Activated naive CD8-positive, alpha-beta T cell treated with anti-CD3 and anti-CD28 coated beads for 36 hours (primary cell): ENCODE results near the gene KLK10. TPM values are rescaled to one million over a fixed set of nuclear protein-coding genes. Genes with fewer than 3 reads are reported as not detected.
A peak's percentile ranks its signal among the peaks of the same experiment; 100 is the strongest.

ENCODE experiments used
- DNase-seq: peaks from one replicate; pipeline ENCODE4 v3.0.0; 2021
- H3K27ac Mint-ChIP-seq: one replicate; pipeline ENCODE4 v1.8.0; 2022; ENCODE audit warnings: mild to moderate bottlenecking, moderate library complexity, mixed read lengths
- H3K27me3 Mint-ChIP-seq: one replicate; pipeline ENCODE4 v1.8.0; 2022; ENCODE audit warnings: mild to moderate bottlenecking, mixed read lengths
- H3K36me3 Mint-ChIP-seq: one replicate; pipeline ENCODE4 v1.8.0; 2021; ENCODE audit warnings: mild to moderate bottlenecking, mixed read lengths
- H3K4me1 Mint-ChIP-seq: one replicate; pipeline ENCODE4 v1.8.0; 2021; ENCODE audit warnings: mixed read lengths
- H3K4me3 Mint-ChIP-seq: one replicate; pipeline ENCODE4 v1.8.0; 2022; ENCODE audit warnings: mild to moderate bottlenecking, moderate library complexity, mixed read lengths
- H3K9me3 Mint-ChIP-seq: one replicate; pipeline ENCODE4 v1.8.0; 2022; ENCODE audit warnings: mixed read lengths
- total RNA-seq, 2 experiments: library from RNA; stranded (reverse); gene quantifications; one replicate each; pipeline ENCODE4 v1.2.3, GENCODE V29; 2021

Gene KLK10
- total RNA-seq, 2 experiments from 2014 or later: not detected

DNA sequence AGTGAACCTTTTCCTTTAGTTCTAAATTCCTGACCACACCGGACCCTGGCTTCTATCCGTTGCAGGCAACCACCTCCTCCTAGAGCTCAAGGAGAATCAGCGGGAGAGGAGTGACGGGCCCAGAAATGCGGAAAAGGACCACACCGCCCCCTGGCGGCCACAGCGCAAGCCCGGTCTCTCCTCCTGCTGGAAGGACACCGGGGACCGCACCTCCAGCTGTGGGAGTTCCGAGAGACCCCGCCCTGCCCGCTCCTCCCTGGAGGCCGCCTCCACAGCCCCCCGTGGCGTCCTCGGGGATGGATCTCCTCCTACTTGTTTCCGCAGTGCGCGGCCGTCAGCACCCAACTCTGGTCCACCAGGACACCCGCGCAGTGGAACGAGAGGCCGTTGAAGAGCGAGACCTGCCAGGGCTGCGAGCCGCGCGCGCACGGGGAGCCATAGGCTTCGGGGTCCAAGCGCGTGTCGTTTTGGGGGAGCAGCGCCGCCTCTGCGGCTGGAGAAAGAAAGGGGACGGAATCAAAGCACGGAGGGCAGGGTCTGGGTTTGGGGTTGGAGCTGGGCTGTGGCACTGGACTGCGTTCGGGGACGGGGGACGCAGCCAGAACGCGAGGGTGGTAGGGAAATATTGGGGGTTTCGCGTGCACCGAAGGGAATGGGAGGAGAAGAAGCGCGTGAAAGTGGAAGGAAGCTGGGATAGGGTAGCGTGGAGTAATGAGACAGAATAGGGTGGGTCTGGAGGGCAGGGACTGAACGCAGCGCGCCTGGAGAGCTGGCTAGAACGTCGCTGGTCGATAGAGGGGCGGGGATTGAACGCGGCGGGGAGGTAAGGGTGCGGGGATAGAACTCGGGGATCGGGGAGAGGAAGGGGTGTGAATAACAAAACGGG is 2.5 kb downstream of the KLK10 start:
- Mint-ChIP-seq H3K4me3 (peak overlapping the region; percentile 42), H3K36me3 (no peaks in the 10 kb centered on the region), H3K4me1 (peaks cover 12% of the 10 kb centered on the region), H3K27ac (no peak overlapping the region), H3K9me3 (peaks cover 2% of the 10 kb centered on the region), H3K27me3 (peaks cover 82% of the 10 kb centered on the region)
- peak; percentile 53 for DNase-seq

DNA sequence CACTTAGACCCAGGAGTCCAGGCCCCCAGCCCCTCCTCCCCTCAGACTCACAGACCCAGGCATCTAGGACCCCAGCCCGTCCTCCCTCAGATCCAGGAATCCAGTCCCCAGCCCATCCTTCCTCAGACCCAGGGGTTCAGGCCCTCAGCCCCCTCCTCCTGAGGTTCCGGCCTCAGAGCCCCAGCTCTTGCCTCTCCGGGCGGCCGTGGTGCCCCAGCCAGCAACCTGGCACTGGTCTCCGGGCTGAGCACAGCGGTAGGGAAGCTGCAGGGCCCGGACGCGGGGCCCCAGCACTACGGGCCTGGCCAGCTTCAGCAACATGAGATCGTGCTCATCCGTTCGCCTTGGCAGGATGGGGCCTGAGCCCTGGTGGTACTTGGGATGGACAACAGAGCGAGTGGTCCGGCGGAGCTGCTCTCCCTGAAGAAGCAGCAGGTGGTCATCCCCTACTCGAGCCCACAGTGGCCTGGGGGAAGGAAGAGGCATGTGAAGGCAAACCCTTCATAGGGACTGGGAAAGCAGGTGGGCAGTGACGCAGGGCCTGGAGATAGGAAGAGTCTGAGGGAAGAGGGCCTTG is 3.7 kb downstream of the KLK10 start:
- no peak overlapping the region for H3K4me3 Mint-ChIP-seq
- no peak overlapping the region for H3K27ac Mint-ChIP-seq
- H3K9me3 Mint-ChIP-seq: peaks cover 2% of the 10 kb centered on the region
- no peaks in the 10 kb centered on the region for H3K36me3 Mint-ChIP-seq
- H3K27me3 Mint-ChIP-seq: peaks cover 86% of the 10 kb centered on the region
- no peak for DNase-seq
- H3K4me1 Mint-ChIP-seq: peaks cover 12% of the 10 kb centered on the region

DNA sequence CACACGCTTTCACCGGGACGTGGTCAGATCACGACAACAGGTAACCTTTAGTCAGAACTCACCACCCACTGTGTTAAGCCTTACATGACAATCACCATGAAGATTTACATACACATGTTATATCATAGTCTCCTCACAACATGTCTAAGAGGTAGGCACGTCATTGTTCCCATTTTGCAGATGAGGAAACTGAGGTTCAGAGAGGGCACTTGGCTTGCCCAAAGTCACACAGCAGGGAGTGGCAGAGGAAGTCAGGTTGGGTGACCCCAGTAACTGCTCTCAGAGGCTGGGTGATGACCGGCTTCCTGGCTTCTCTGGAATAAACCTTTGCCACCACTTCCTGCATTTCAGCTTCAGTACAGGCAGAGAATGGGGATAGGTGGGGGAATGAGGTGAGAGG is 5.3 kb downstream of the KLK10 start:
- Mint-ChIP-seq H3K27me3 (peaks cover 87% of the 10 kb centered on the region), H3K4me1 (peaks cover 10% of the 10 kb centered on the region), H3K4me3 (no peak overlapping the region), H3K9me3 (peaks cover 2% of the 10 kb centered on the region), H3K36me3 (no peaks in the 10 kb centered on the region), H3K27ac (no peak overlapping the region)
- no peak for DNase-seq

DNA sequence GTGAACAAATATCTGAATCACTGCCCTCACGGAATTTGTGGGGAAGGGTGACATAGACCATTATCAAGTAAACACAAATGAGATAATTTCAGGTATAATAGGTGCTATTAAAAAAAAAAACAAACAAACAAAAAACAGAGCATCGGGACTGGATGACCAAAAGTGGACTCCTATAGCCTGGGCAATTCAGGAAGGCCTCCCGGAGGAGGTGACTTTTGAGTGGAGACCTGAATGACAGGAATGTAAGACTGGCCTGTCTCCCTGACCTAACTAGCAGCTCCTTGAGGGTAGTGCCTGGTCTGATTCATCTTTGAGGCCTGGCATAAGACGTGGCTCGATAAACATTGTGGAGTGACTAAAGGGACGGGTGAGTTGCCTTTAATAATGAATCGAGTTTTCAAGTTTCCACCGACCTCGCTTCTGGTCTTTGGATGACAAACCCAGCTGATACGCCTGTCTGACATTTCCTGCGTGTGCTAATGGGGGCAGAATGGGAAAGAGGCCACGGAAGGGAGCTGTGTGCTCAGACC is 6.8 kb downstream of the KLK10 start:
- Mint-ChIP-seq H3K36me3 (no peaks in the 10 kb centered on the region), H3K4me3 (no peak overlapping the region), H3K9me3 (no peaks in the 10 kb centered on the region), H3K27me3 (peaks cover 77% of the 10 kb centered on the region), H3K27ac (no peak overlapping the region), H3K4me1 (peaks cover 5% of the 10 kb centered on the region)
- no peak for DNase-seq

DNA sequence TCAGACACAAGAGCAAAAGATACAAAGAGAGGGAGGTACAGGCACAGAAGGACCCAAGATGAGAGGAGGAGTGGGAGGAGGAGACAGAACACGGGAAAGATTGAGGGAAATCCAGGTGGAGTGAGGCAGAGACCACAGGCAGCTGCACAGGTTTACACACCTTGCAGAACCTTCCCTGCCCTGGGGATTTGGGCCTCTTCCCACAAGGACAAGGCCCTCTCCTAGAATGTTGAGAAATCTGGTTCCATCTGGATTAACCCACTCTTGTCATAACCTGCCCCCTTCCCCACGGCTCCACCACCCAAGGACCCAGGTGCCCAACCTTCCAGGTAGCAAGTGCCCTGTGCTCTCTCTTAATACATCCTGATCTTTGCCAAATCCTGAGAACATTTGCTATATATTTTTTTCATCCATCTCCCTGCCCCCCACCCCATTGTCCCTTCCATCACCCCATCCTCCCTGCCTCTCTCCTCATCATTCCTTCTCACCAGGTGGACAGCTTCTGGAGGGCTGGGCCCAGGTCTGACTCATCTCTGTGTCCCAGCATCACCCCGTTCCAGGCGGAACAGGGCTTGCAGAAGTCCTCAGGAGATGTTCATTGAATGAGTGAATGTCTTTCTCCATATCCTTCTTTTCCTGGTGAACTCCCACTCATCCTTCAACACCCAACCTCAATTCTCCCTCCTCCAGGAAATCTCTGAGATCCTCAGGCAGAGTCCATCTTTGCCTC is 9.3 kb downstream of the KLK10 start:
- DNase-seq: no peak
- H3K27ac Mint-ChIP-seq: no peak overlapping the region
- H3K4me1 Mint-ChIP-seq: no peaks in the 10 kb centered on the region
- no peaks in the 10 kb centered on the region for H3K9me3 Mint-ChIP-seq
- peaks cover 60% of the 10 kb centered on the region for H3K27me3 Mint-ChIP-seq
- H3K36me3 Mint-ChIP-seq: no peaks in the 10 kb centered on the region
- no peak overlapping the region for H3K4me3 Mint-ChIP-seq

DNA sequence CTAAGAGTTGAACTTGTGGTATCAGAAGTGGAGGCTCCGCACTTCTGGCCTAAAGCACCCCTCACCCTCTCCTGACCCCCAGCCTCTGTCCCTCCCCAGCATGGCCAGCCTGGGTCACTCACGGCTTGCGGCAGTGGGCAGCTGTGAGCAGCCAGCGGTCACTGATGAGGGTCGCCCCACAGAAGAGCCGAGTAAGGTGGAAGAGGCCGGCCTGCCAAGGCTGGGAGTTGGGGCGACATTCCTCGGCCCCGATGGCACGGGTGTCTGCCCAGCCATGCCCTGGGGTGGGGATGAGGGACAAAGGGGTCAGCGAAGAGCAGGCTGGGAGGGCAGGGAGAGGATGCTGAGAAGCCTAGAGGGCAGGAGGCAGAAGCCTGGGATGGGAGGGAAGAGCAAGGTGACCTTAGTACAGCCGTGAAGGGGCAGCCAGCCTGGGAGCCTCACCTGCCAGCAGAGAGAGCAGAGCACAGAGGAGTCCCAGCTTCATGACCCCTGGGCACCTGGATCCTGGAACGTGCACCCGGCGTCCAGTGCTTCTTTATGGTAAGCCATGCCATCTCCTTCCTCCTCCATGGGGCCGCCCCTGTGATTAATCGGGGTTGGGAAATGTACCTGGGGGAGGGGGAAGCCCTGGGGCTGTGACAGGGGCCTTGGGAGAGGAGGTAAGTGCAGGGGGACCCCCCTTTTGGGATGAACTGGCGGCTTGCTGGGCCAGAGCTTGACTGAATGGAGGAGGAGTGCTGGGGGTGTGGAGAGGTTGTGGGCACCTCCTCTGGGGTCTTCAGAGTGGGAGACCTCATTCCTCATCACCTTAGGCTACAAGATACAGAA is 10.2 kb downstream of the KLK10 start:
- no peak for DNase-seq
- Mint-ChIP-seq H3K27ac (no peak overlapping the region), H3K9me3 (no peaks in the 10 kb centered on the region), H3K4me1 (no peaks in the 10 kb centered on the region), H3K4me3 (no peak overlapping the region), H3K27me3 (peaks cover 51% of the 10 kb centered on the region), H3K36me3 (no peaks in the 10 kb centered on the region)

DNA sequence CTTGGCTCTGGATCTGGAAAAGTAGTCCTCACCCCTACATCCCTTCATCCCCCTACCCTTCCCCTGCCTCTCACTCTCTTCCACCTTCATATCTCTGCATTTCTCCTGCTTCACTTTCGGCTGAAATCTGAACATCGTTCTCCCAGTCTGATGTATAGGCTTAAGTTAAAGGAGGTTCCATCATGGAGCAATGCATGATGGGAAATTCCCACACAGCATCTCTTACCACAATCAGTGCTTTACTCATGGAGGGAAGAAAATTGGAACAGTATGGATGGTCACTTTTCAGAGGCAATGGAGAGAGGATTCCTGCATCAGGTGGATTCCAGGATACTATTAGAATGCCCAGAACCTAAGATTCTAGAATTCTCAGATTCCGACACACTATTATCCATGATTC is 12.0 kb downstream of the KLK10 start:
- Mint-ChIP-seq H3K4me1 (no peaks in the 10 kb centered on the region), H3K36me3 (no peaks in the 10 kb centered on the region), H3K9me3 (no peaks in the 10 kb centered on the region), H3K27me3 (peaks cover 45% of the 10 kb centered on the region), H3K27ac (no peak overlapping the region), H3K4me3 (no peak overlapping the region)
- no peak for DNase-seq

DNA sequence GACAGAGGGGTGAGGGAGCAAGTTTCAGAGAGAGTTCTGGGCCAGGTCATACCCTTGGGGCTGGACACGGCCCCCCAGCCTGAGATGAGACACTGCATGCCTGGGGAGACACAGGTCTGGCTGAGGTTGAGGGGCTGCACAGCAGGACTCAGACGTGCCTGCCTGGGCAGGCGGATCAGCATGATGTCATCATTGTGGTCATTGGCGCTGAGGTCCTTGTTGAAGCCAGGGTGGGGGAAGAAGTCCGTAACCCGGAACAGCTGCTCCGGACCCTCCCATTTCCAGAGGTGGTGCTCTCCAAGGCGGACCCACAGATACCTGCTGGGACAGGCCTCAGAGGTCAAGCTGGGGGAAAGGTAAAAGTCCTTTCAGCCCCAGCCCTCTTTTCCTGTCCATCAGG is 13.1 kb downstream of the KLK10 start:
- H3K9me3 Mint-ChIP-seq: no peaks in the 10 kb centered on the region
- H3K4me3 Mint-ChIP-seq: no peak overlapping the region
- no peak for DNase-seq
- H3K4me1 Mint-ChIP-seq: peaks cover 2% of the 10 kb centered on the region
- H3K36me3 Mint-ChIP-seq: no peaks in the 10 kb centered on the region
- H3K27ac Mint-ChIP-seq: no peak overlapping the region
- H3K27me3 Mint-ChIP-seq: peaks cover 53% of the 10 kb centered on the region

DNA sequence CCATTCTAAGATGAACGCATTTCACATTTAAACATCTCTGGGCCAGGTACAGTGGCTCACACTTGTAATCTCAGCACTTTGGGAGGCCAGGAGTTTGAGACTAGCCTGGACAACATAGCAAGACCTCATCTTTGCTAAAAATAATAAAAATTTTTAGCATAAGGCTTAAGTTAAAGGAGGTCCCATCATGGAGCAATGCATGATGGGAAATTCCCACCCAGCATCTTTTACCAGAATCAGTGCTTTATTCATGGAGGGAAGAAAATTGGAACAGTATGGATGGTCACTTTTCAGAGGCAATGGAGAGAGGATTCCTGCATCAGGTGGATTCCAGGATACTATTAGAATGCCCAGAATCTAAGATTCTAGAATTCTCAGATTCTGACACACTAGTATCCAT is 14.3 kb downstream of the KLK10 start:
- Mint-ChIP-seq H3K36me3 (no peaks in the 10 kb centered on the region), H3K4me3 (no peak overlapping the region), H3K27ac (no peak overlapping the region), H3K9me3 (no peaks in the 10 kb centered on the region), H3K27me3 (peaks cover 55% of the 10 kb centered on the region), H3K4me1 (peaks cover 2% of the 10 kb centered on the region)
- no peak for DNase-seq

DNA sequence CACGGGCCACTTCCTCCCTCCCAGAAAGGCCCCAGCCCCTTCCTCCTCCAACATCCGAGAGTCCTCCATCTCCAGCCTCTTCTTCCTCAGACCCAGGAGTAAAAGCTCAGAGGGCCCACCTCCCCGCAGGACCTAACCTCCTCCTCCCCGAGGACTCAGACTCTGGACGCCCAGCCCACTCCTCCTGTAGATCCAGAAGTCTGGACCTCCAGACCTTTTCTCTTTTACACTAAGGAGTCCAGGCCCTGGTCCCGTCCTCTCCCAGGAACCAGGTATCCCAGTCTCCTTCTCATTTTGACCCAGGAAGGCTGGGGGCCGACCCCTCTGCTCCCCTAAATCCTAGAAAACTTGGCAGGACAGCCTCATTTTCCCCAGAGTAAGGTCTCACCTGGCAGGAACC is 16.2 kb downstream of the KLK10 start:
- no peaks in the 10 kb centered on the region for H3K9me3 Mint-ChIP-seq
- no peak overlapping the region for H3K4me3 Mint-ChIP-seq
- no peak overlapping the region for H3K27ac Mint-ChIP-seq
- DNase-seq: no peak
- H3K4me1 Mint-ChIP-seq: peaks cover 2% of the 10 kb centered on the region
- peaks cover 57% of the 10 kb centered on the region for H3K27me3 Mint-ChIP-seq
- H3K36me3 Mint-ChIP-seq: no peaks in the 10 kb centered on the region

DNA sequence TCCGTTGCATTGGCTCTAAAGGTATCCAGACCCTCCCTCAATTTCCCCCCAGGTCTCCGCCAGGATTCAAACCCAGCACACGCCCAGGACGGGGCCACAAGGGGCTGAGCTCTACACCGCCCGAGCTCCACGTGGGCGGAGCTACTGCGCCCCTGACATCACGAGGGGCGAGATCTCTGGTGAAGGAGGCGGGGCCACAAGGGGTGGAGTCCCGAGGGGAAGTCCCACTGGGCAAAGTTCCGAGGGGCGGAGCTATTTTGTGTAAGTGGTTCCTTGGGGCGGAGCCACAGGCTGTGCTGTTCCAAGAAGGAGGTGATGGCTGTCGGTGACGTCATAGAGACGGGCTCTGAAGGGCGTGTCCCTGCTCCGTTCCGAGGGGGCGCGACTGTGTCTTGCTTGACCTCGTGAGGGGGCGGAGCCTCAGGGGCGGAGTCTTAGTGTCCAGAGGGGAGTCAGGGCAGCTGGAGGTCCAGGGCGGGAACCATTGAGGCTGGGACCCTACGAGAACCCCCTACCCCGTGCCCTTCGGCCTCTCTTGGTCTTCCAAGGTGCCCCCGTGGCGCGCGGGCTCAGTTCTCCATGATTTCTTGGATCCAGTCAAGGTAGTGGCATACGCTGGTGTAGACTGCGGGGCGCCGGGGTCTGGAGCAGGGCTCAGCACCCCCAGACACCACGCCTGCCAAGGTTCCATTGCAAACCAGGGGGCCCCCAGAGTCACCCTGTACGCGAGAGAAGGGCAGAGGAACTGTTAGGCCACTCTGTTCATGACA is 16.8 kb downstream of the KLK10 start:
- Mint-ChIP-seq H3K36me3 (no peaks in the 10 kb centered on the region), H3K9me3 (no peaks in the 10 kb centered on the region), H3K4me3 (no peak overlapping the region), H3K27ac (no peak overlapping the region), H3K27me3 (peaks cover 63% of the 10 kb centered on the region), H3K4me1 (peaks cover 2% of the 10 kb centered on the region)
- DNase-seq: peak; percentile 58

DNA sequence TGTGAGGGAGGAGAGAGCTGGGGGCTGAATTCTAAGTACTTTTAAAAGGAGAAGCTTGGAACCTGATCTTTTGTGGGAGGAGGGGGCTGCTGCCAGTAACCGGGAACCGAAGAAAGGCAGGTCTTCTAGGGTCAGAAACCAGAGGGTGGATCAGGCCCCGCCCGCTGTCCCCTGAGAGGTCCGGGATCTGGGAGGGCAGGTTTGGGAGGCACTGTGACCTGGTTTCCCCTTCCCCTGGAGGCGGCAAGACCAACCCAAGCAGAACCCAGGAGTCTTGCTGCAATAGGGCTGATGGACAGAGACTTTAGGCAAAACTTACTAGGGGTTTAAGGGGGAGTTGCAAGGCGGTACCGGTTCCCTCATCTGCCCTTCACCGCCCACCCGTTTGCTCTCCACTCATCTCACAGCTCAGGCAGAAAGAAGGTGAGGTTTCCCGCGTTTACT is 17.4 kb downstream of the KLK10 start:
- Mint-ChIP-seq H3K27ac (no peak overlapping the region), H3K4me1 (peaks cover 2% of the 10 kb centered on the region), H3K4me3 (no peak overlapping the region), H3K36me3 (no peaks in the 10 kb centered on the region), H3K27me3 (peaks cover 67% of the 10 kb centered on the region), H3K9me3 (no peaks in the 10 kb centered on the region)
- DNase-seq: no peak

DNA sequence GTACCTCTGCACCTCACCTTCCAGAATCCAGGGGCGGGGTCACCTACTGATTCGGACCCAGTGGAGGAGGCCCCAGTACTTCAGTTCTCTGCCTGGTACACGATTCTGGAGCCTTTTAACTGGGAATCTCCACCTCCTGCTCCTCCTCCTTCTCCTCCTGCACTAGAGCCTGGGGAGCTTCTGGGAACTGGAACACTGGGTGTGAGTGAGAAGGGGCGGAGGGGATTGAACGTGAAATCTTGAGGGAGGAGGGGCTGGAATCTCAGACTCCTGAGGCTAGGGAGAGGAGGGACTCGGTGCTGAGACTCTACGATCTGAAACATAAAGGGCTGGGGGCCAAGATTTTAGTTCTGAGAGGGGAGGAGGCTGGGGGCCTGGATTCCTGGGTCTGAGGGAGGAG is 18.0 kb downstream of the KLK10 start, which contains the start of gene KLK8:
TSS of gene KLK8 (minus strand) at position 90 of the 400 bp plus-strand sequence. CDS start 437 bp downstream, outside the sequence.
- H3K4me3 Mint-ChIP-seq: no peak within 1 kb of the TSS
- DNase-seq: no peak
- H3K36me3 Mint-ChIP-seq: no peaks in the 10 kb centered on the region
- no peak within 1 kb of the TSS for H3K27ac Mint-ChIP-seq
- H3K4me1 Mint-ChIP-seq: peaks cover 2% of the 10 kb centered on the region
- H3K27me3 Mint-ChIP-seq: peaks cover 70% of the 10 kb centered on the region
- H3K9me3 Mint-ChIP-seq: no peaks in the 10 kb centered on the region

DNA sequence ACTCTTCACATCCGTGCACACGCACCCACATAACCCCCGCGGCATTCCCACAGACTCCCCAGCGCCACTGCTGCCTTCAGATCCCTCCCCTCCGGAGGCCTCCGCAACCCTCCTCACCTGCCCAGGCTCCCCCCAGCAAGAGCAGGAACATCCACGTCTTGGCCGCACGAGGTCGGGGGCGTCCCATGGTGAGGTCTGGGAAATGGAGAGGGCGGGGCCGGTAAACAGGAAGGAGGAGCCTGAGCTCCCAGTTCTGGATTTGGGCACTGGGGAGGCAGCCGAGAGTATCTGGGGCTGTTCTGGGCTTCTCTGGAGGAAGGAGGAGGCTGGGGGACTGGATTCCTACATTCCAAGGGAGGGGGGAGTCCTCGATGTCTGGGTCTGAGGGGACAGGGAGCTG is 18.5 kb downstream of the KLK10 start:
- peaks cover 66% of the 10 kb centered on the region for H3K27me3 Mint-ChIP-seq
- DNase-seq: no peak
- H3K4me3 Mint-ChIP-seq: no peak overlapping the region
- peaks cover 2% of the 10 kb centered on the region for H3K4me1 Mint-ChIP-seq
- no peaks in the 10 kb centered on the region for H3K36me3 Mint-ChIP-seq
- no peaks in the 10 kb centered on the region for H3K9me3 Mint-ChIP-seq
- H3K27ac Mint-ChIP-seq: no peak overlapping the region
